ACHN (cell line): ENCODE results near the gene FGR.
A peak's percentile ranks its signal among the peaks of the same experiment; 100 is the strongest.
"Not testable (repeated sequence)": the region's sequence is repeated elsewhere in the genome, so short reads cannot be mapped to it uniquely, and the experiment has no call there.

ENCODE experiments used
- DNase-seq: peaks from one replicate; pipeline ENCODE4 v3.0.0-alpha.2; 2015
- in situ Hi-C: cut with HindIII; loops from 2 replicates; pipeline ENCODE4 v1.10.0; 2017; ENCODE audit warnings: low sequenced_read_pairs, low pct_ligation_motif_present, low pct_unique_long_range_greater_than_20kb

FGR gene

DNA sequence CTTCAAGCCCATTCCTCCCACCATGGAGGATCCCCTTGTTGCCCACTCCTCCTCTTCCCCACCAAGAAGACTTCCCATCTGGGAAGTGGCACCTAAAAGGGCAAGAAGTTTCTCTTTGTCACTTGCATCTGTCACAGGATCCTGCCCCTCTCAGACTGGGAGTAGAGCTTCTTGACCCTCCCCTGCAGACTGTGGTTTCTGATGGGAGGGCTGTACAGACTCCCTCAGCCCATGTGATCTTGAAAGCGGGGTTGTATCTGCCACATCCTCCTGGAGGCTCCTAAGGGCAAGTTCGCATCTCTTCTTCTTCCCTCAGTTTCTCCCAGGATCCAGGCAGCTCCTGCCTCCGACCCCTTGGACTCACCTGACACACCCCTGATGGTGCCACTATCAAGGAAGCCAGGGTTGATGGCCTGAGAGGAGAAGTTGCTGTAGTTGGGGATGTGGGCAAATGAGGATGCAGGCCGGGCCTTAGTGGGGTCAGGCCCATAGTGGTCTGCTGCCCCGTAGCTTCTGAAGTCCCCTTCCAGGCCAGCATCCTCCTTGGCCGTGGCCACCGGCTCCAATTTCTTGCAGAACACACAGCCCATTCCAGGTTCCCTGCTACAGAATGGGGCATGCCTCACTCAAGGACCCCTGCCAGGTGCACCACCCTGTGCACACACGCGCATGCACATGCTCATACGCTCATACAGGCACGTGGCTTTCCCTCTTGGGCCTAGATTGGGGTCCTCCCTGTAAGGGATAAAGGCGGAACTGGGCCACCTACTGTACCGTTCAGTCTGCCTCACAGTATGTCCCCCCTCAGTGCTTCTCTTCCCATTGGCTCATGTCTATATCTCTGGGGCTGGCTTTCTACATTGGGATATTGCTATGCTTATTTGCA lies 11.4 kb downstream of the FGR start:
- no peak for DNase-seq
- in situ Hi-C loops, result no loop called here

- in situ Hi-C loops, result no loop called here
- DNase-seq, result no peak
Measured at GRCh38 chr1:27622828-27623227, 12.2 kb downstream of the FGR start.

DNA sequence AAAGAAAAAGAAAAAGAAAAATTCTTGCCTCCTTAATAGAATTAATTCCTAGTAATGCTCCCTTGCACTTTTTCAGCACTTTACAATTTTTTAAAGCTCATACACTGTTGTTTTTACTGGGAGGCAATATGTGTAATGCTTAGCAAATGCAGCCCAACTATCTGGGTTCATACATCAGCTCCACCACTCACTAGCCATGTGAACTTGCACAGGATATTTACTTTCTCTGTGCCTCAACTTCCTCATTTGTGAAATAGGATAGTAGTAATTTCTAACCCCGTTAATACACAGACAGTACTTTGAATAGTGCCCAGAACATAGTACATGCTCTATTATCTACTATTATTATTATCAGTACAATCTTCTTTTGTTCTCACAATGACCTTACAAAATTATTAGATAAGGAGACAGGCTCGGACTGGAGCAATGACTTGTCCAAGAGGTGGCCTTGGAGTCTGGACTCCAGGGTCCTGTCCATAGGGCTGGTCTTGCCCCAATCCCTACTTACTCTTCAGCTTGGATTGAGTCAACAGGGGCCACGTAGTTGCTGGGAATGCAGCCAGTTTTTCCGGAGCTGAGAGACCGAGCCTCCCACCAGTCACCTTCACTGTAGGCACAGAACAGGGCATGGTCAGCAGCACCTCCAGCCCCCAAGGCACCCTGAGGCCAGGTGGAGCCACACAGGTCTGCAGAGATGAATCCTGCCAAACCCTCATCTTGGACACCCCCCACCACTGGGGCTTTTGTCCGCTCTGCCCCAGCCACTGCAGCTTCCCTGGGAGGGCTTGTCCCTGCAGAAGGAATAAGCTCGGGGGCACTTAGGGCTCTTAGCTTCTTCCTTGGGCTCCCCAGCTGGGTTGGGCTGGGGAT lies 13.7 kb downstream of the FGR start:
- DNase-seq, result no peak
- in situ Hi-C loops, result no loop called here

DNA sequence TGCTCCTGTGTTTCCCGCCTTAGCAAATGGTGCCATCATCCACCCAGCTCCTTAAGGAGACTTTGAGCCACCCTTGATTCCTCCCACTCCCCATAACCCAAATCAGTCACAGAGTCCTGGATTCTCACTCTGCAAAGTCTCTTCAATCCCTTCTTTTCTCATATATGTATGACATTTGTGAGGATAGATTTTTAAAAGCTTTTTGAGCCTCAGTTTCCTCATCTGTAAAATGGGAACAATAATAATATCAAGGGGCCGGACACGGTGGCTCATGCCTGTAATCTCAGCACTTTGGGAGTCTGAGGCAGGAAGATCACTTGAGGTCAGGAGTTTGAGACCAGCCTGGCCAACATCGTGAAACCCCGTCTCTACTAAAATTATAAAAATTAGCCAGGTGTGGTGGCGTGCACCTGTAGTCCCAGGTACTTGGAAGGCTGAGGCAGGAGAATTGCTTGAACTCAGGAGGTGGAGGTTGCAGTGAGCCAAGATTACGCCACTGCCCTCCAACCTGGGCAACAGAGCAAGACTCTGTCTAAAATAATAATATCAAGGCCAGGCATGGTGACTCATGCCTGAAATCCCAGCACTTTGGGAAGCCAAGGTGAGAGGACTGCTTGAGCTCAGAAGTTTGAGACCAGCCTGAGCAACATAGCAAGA lies 15.1 kb downstream of the FGR start:
- DNase-seq, in situ Hi-C loops: not testable (repeated sequence)

DNA sequence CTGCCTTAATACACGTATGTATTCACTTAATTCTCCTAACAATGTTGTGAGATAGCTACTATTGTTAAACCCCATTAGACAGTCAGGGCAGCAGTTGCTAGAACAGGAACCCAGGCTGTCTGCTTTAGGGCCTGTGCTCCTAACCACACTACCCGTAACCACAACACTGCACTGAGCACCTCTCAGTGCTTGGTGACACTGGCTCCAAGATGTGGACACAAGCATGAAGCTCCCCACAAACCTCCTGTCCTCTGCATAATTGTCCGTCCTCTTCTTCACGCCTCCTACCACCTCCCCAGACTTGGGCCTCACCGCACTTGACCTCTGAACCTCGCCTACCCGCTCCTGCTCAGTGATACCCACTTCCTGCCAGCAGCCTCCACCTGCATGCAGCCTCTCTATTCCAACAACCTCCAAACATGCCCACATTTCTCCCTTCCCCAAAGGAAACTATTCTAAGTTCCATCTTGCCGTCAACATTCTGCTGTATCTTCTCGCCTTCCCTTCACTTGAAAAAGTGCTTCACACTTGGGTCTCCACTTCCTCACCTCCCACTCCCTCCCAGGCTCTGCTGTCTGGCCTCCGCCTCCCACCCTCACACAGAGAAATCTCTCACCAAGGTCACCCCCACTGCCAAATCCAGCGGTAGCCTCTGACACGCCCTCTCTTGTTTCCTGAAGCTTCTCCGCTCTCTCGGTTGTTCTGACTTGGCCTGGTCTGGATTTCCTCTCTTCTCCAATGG lies 16.5 kb downstream of the FGR start:
- in situ Hi-C loops, result no loop called here
- DNase-seq, result no peak

DNA sequence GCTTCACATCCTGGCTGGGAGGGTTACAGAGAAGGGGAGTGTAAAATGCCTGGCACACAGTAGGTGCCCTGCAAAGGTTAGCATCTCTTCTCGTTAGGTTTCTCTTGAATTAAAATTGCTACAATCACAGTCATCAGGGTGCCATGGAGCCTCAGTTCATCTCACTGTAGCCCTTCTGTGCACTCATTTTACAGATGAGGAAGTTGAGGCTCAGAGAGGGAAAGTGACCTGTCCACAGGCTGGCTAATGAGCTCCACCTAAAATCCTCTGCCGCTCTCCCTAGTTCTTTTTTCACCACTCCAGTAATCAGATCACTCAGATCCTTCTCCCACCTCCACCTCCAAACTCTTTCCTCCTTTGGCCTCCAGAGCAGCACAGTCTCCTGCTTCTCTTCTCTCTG lies 17.6 kb downstream of the FGR start:
- in situ Hi-C loops, result no loop called here
- DNase-seq, result no peak

GRCh38 chr1:27616441-27616840 lies 18.5 kb downstream of the FGR start:
- in situ Hi-C loops, result no loop called here
- no peak for DNase-seq

DNA sequence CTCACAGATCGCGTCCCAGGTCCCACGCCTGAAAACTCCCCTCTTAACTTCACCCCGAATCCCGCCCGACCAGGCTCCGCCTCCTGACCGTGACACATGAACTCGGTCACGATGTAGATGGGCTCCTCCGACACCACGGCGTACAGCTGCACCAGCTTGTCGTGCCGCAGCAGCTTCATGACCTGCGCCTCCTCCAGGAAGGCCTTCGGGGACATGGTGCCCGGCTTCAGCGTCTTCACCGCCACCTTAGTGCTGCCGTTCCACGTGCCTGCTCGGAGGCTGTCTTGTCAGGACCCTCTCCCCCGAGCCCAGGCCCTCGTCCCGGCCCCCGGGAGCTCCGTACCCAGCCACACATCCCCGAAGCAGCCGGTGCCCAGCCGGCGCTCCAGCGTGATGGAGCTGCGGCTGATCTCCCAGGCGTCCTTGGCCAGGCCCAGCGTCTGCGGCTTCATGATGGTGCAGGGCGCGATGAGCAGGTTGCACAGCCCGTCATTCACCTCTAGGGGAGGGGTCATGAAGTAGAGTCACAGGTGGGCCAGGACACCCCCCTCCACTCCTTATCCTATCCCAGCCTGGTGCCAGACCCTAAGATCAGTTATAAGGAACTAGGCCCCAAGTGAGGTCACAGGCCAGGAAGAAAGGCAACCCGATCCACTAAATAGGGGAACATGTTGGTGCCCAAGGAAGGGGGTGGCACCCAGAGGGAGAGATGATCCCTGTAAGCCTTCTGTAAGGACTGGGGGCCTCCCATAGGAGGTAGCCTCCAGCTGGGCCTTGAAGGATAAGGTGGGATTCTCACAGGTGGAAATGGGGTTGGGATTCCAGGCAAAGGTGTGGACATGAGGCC lies 19.4 kb downstream of the FGR start:
- in situ Hi-C loops, result no loop called here
- no peak for DNase-seq

- in situ Hi-C loops, result no loop called here
Measured at GRCh38 chr1:27614625-27615344, 20.2 kb downstream of the FGR start.

GRCh38 chr1:27614043-27614624 lies 20.9 kb downstream of the FGR start:
- in situ Hi-C loops, result no loop called here
- DNase-seq, result no peak

More at GRCh38 chr1:27614625-27615344, 20.2 kb downstream of the FGR start:
- no peak for DNase-seq

DNA sequence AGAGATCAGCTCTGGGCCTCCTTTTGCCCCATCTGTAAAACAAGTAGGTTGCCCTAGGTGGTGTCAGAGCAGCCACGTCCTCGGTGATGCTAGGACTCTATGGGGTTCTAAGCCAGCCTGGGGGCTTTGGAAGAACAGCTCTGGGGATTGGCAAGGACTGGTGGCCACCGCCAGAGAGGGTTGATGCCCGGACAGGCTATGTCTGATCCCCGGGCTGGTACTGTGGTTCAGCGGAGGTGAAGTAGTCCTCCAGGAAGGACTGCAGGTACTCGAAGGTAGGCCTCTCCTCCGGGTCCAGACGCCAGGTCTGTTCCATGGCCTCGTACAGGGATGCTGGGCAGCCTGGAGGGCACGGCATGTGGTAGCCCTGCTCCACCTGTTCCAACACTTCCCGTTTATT lies 22.3 kb downstream of the FGR start:
- in situ Hi-C loops, result no loop called here
- DNase-seq, result no peak

GRCh38 chr1:27611450-27611849 lies 23.5 kb downstream of the FGR start:
- in situ Hi-C loops, result no loop called here

GRCh38 chr1:27609618-27610240 lies 25.3 kb downstream of the FGR start:
- DNase-seq, result no peak
- in situ Hi-C loops, result no loop called here

More at GRCh38 chr1:27611450-27611849, 23.5 kb downstream of the FGR start:
- no peak for DNase-seq

GRCh38 chr1:27609210-27609555 lies 25.8 kb downstream of the FGR start:
- in situ Hi-C loops, result no loop called here
- DNase-seq, result no peak

- no peak for DNase-seq
- in situ Hi-C loops, result no loop called here
Measured at GRCh38 chr1:27607239-27607804, 27.7 kb downstream of the FGR start.

DNA sequence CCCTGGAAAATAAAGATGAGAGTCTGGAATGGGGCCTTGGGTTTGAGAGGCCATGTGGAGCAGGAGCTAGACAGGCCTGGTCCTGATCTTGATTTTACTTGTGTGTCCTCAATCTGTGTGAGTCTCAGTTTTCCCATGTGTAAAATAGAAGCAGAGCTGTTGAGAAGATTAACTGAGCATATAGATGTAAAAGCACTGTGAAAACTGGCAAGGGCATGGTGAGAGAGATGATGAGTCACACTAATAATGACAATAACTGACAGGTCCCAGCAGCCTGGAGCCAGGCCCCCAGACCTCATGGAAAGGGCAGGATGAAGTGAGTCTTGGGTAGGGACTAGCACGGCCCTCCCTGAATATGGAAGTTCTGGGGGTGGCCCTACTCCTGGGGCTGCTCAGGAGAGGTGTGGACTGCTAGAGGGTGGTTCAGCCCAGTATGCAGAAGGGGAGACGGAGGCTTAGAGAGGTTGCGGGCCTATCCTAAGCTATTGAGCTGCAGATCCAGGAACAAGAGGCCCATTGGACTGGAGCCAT lies 28.2 kb downstream of the FGR start:
- peak; percentile 23 for DNase-seq
- in situ Hi-C loops, result no loop called here
